Esophagus muscularis mucosa (tissue), 4 donors: ENCODE measurements around the gene PRKAR2A. TPM values are rescaled to one million over a fixed set of nuclear protein-coding genes. Genes with fewer than 3 reads are reported as not detected.
"Not testable (repeated sequence)": the region's sequence is repeated elsewhere in the genome, so short reads cannot be mapped to it uniquely, and the experiment has no call there.

Source experiments
- DNase-seq: peaks from one replicate; pipeline ENCODE4 v3.0.0-alpha.2; 2017; ENCODE audit errors: extremely low spot score
- H3K27ac ChIP-seq, 4 donors: fragments of 200-600 bp; sonication (generic); replicated peaks in 1 of 4; 1 replicate in 3 of 4; 2 replicates in 1 of 4; pipeline ENCODE4 v1.5.1; 2016 to 2019; ENCODE audit warnings: mild to moderate bottlenecking in 1 of 4
- H3K27me3 ChIP-seq, 4 donors: fragments of 200-600 bp; sonication (generic); one replicate each; pipeline versions ENCODE4 v1.5.1 to v1.6.0; 2016 to 2019
- H3K36me3 ChIP-seq, 4 donors: fragments of 200-600 bp; sonication (generic); one replicate each; pipeline ENCODE4 v1.5.1; 2016 to 2019
- H3K4me1 ChIP-seq, 4 donors: fragments of 200-600 bp; sonication (generic); one replicate each; pipeline ENCODE4 v1.5.1; 2016 to 2019
- H3K4me3 ChIP-seq, 4 donors: fragments of 200-600 bp; sonication (generic); 1 replicate in 2 of 4; 2 replicates in 2 of 4; pipeline ENCODE4 v1.5.1; 2016 to 2019; ENCODE audit warnings: mild to moderate bottlenecking in 4 of 4, moderate library complexity in 1 of 4
- H3K9me3 ChIP-seq, 4 donors: fragments of 200-600 bp; sonication (generic); 1 replicate in 3 of 4; 2 replicates in 1 of 4; pipeline ENCODE4 v1.5.1; 2016 to 2019
- CTCF ChIP-seq, 3 experiments: fragments of 200-600 bp in 2 of 3; fragments of 450-650 bp in 1 of 3; sonication (generic) in 2 of 3; IDR thresholded peaks; one replicate each; pipeline ENCODE4 v1.5.1; 2017 to 2019; ENCODE audit warnings: antibody characterized with exemption in 3 of 3, mild to moderate bottlenecking in 2 of 3, moderate library complexity in 1 of 3
- EP300 ChIP-seq: sonication (generic); formaldehyde crosslinking; IDR thresholded peaks from one replicate; pipeline ENCODE4 v1.6.1; 2017; ENCODE audit warnings: antibody characterized with exemption
- POLR2A ChIP-seq: fragments of 450-650 bp; IDR thresholded peaks from one replicate; pipeline ENCODE4 v1.6.1; 2017; ENCODE audit warnings: antibody characterized with exemption, moderate library complexity, mild to moderate bottlenecking, low read depth
- POLR2AphosphoS5 ChIP-seq, 2 donors: sonication (generic); formaldehyde crosslinking; IDR thresholded peaks; one replicate each; pipeline ENCODE4 v1.6.1; 2017; ENCODE audit warnings: antibody characterized with exemption in 2 of 2
- WGBS: methylation state at CpG from one replicate; pipeline ENCODE4 v1.1.5; 2018; 5-methylcytosine and 5-hydroxymethylcytosine counted together
- intact Hi-C: fragments of 100-400 bp; cut with DNase I; formaldehyde crosslinking; loops from one replicate; pipeline ENCODE4 v1.15.1; 2023
- total RNA-seq, 4 donors: library from RNA; depleted of rRNA; stranded (reverse); fragments of >200 nt; gene quantifications; one replicate each; pipeline versions ENCODE4 v1.1.0 to v1.2.1, GENCODE V29; 2016

Gene PRKAR2A
- total RNA-seq, 4 donors from 2014 or later: 30.7 to 43.3 (median 34.2) TPM

DNA sequence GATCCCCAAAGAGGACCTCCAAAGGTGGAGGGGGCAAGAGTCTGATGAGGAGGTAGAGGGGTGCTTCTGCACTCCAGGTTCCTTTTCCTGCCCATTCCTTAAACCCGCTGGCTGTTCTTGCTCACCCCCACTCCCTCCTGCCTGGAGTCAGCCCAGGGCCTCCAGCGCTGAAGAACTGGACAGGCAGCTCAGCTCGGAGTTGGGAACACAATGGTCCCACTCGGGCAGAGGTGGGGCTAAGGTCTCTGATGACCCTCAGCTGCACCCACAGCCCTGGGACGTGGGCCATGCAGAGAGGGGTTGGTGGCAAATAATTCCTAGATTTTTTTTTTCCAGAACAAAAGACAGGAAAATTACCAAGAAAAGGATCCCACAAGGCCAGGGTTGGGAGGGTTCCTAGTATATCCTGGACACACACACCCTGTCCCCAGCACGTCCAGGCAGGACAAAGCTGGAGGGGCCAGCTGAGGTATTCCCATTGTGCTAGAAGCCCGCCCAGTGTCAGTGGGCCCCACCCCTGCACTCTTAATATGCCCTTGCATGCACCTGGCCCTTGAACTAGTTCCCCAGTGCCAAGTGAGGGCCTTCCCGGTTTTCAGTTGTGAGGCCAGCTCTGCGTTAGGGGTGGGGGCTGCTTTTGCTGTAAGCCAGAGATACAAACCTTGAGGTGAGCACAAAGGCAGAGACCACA lies 108.6 kb downstream of the PRKAR2A start:
- Histone ChIP-seq H3K9me3 (no peaks in the 10 kb centered on the region), H3K4me1 (peaks cover 44 to 63% (median 49%) of the 10 kb centered on the region in 4 donors), H3K36me3 (no peaks in the 10 kb centered on the region), H3K27ac (peak overlapping the region; percentile 65 to 72 (median 69)), H3K27me3 (no peaks in the 10 kb centered on the region), H3K4me3 (no peak overlapping the region)
- intact Hi-C loops: no loop called here
- no peak for DNase-seq
- 76% methylated on average over 6 of the region's 9 CpGs for whole genome bisulfite sequencing
- TF ChIP-seq CTCF (IDR thresholded peaks at IDR 0.05): no peak
- no peak for TF ChIP-seq POLR2A
- peak in 1 of 2 donors; percentile 39 for TF ChIP-seq POLR2AphosphoS5 (IDR thresholded peaks at IDR 0.05)
- no peak for TF ChIP-seq EP300

GRCh38 chr3:48738144-48738536 lies 109.5 kb downstream of the PRKAR2A start:
- Histone ChIP-seq H3K27me3 (no peaks in the 10 kb centered on the region), H3K27ac (peak overlapping the region; percentile 33 to 72 (median 69)), H3K4me1 (peaks cover 44 to 63% (median 49%) of the 10 kb centered on the region in 4 donors), H3K36me3 (no peaks in the 10 kb centered on the region), H3K9me3 (no peaks in the 10 kb centered on the region), H3K4me3 (no peak overlapping the region)
- 84% methylated on average over 3 of the region's 3 CpGs for WGBS
- DNase-seq: no peak
- no peak for TF ChIP-seq EP300
- peak in 1 of 2 donors; percentile 62 for TF ChIP-seq POLR2AphosphoS5 (IDR thresholded peaks at IDR 0.05)
- intact Hi-C loops: no loop called here

GRCh38 chr3:48735075-48735767 lies 112.5 kb downstream of the PRKAR2A start:
- H3K4me1 ChIP-seq: peaks cover 32 to 49% (median 39%) of the 10 kb centered on the region in 4 donors
- H3K27me3 ChIP-seq, H3K27ac ChIP-seq, intact Hi-C loops, H3K4me3 ChIP-seq, H3K9me3 ChIP-seq, DNase-seq, H3K36me3 ChIP-seq: not testable (repeated sequence)
- WGBS: 53% methylated on average over 8 of the region's 8 CpGs

DNA sequence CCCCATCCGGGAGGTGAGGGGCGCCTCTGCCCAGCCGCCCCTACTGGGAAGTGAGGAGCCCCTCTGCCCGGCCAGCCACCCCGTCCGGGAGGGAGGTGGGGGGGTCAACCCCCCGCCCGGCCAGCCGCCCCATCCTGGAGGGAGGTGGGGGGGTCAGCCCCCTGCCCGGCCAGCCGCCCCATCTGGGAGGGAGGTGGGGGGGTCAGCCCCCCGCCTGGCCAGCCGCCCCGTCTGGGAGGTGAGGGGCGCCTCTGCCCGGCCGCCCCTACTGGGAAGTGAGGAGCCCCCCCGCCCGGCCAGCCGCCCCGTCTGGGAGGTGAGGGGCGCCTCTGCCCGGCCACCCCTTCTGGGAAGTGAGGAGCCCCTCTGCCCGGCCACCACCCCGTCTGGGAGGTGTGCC lies 113.1 kb downstream of the PRKAR2A start:
- H3K27me3 ChIP-seq, DNase-seq, intact Hi-C loops, H3K4me3 ChIP-seq, H3K9me3 ChIP-seq, H3K27ac ChIP-seq, H3K36me3 ChIP-seq: not testable (repeated sequence)
- WGBS: no CpG with 5 or more reads among the region's 25 CpGs
- H3K4me1 ChIP-seq: peaks cover 25 to 42% (median 32%) of the 10 kb centered on the region in 4 donors

DNA sequence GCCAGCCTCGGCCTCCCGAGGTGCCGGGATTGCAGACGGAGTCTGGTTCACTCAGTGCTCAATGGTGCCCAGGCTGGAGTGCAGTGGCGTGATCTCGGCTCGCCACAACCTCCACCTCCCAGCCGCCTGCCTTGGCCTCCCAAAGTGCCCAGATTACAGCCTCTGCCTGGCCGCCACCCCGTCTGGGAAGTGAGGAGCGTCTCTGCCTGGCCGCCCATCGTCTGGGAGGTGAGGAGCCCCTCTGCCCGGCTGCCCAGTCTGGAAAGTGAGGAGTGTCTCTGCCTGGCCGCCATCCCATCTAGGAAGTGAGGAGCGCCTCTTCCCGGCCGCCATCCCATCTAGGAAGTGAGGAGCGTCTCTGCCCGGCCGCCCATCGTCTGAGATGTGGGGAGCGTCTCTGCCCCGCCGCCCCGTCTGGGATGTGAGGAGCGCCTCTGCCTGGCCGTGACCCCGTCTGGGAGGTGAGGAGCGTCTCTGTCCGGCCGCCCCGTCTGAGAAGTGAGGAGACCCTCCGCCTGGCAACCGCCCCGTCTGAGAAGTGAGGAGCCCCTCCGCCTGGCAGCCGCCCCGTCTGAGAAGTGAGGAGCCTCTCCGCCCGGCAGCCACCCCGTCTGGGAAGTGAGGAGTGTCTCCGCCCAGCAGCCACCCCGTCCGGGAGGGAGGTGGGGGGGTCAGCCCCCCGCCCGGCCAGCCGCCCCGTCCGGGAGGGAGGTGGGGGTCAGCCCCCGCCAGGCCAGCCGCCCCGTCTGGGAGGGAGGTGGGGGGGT lies 113.7 kb downstream of the PRKAR2A start:
- H3K4me3 ChIP-seq, H3K27ac ChIP-seq, DNase-seq, intact Hi-C loops, H3K27me3 ChIP-seq, H3K9me3 ChIP-seq, H3K36me3 ChIP-seq: not testable (repeated sequence)
- WGBS: no CpG with 5 or more reads among the region's 53 CpGs
- peaks cover 19 to 36% (median 26%) of the 10 kb centered on the region in 4 donors for H3K4me1 ChIP-seq

GRCh38 chr3:48727511-48727910 lies 120.2 kb downstream of the PRKAR2A start:
- H3K36me3 ChIP-seq: no peaks in the 10 kb centered on the region
- TF ChIP-seq CTCF (IDR thresholded peaks at IDR 0.05) (no peak), POLR2AphosphoS5 (IDR thresholded peaks at IDR 0.05) (no peak), POLR2A (no peak)
- DNase-seq: no peak
- H3K27ac ChIP-seq: no peak overlapping the region
- WGBS: 91% methylated on average over 7 of the region's 8 CpGs
- intact Hi-C loops: no loop called here
- H3K4me1 ChIP-seq: no peaks in the 10 kb centered on the region
- no peak overlapping the region for H3K4me3 ChIP-seq
- H3K27me3 ChIP-seq: no peaks in the 10 kb centered on the region
- no peaks in the 10 kb centered on the region for H3K9me3 ChIP-seq

DNA sequence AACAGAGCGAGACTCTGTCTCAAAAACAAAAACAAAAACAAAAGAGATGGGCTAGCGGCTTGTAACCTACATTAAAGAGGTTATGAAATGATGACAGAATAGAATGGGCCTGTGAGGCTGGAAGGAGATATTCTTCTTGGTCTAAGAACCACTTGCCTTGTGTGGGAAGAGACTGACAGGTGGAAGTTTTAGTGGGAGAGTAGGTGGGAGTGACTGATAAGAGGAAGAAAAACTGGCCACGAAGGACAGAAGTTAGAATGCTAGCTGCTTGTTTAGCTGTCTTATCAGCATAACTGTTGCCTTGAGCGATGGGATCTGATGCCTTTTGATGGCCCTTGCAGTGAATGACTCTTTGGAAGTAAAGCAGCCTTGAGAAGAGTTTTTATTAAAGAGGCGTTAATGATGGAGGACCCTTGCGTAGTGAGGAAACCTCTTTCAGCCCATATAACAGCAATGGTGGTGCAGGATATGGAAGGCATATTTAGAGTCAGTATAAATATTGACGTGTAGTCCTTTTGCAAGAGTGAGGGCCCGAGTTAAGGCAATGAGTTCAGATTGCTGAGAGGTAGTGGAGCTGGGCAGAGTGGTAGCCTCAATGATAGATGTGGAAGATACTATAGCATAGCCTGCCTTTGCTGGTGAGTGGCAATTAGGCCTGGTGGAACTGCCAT lies 122.4 kb downstream of the PRKAR2A start:
- DNase-seq, intact Hi-C loops, H3K36me3 ChIP-seq, H3K4me1 ChIP-seq, H3K9me3 ChIP-seq, H3K27ac ChIP-seq, H3K4me3 ChIP-seq, H3K27me3 ChIP-seq: not testable (repeated sequence)
- 88% methylated on average over 8 of the region's 8 CpGs for WGBS
